ENCODE results near the gene TRIM60.
"Not testable (repeated sequence)": the region's sequence is repeated elsewhere in the genome, so short reads cannot be mapped to it uniquely, and the experiment has no call there.

The TRIM60 gene

DNA sequence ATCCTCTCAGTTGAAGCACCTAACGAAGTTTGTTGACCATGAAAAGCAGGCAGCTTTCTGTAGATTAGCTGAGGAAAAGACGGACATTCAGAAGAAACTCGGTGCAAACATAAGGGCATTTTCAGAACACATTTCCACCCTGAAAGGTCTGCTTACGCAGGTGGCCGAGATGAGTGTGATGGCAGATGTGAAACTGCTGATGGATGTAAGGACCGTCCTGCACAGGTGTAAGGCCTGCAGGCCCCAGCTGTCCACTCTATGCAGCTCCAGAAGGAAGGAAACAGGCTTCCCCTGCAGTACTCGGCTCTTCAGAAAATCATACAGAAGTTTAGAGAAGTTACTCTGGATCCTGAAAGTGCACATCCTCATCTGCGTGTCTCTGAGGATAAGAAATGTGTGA lies 20.8 kb upstream of the TRIM60 start:
- ChIA-PET CTCF (no interaction called here), POLR2A (no interaction called here)
- no peak for DNase-seq (ENCODE audit: extremely low spot score)
- no peak for TF ChIP-seq L3MBTL2 (conservative IDR thresholded peaks at IDR 0.05)
- no peak for TF ChIP-seq FOXA1 (IDR thresholded peaks at IDR 0.05)
- no peak for TF ChIP-seq CTBP1 (IDR thresholded peaks at IDR 0.05; ENCODE audit: borderline replicate concordance)
- no peak for TF ChIP-seq TARDBP (IDR thresholded peaks at IDR 0.05)
- TF ChIP-seq, protein P1, sequence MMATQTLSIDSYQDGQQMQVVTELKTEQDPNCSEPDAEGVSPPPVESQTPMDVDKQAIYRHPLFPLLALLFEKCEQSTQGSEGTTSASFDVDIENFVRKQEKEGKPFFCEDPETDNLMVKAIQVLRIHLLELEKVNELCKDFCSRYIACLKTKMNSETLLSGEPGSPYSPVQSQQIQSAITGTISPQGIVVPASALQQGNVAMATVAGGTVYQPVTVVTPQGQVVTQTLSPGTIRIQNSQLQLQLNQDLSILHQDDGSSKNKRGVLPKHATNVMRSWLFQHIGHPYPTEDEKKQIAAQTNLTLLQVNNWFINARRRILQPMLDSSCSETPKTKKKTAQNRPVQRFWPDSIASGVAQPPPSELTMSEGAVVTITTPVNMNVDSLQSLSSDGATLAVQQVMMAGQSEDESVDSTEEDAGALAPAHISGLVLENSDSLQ (IDR thresholded peaks at IDR 0.05): no peak
- no peak for TF ChIP-seq HDGF (IDR thresholded peaks at IDR 0.05; ENCODE audit: borderline replicate concordance)
- no peak for TF ChIP-seq ARNT (IDR thresholded peaks at IDR 0.05)
- no peak for TF ChIP-seq ZNF384 (IDR thresholded peaks at IDR 0.05)
- TF ChIP-seq FOXM1 (IDR thresholded peaks at IDR 0.05; ENCODE audit: borderline replicate concordance): no peak
- TF ChIP-seq ELF4 (IDR thresholded peaks at IDR 0.05): no peak
- TF ChIP-seq LEF1 (IDR thresholded peaks at IDR 0.05; ENCODE audit: borderline replicate concordance): no peak
- TF ChIP-seq BHLHE40 (IDR thresholded peaks at IDR 0.05; ENCODE audit: borderline replicate concordance): no peak
- no peak for TF ChIP-seq FOXK2 (IDR thresholded peaks at IDR 0.05)
- TF ChIP-seq SP1 (IDR thresholded peaks at IDR 0.05): no peak
- no peak for TF ChIP-seq NFRKB (IDR thresholded peaks at IDR 0.05)
- TF ChIP-seq SUZ12 (IDR thresholded peaks at IDR 0.05): no peak

DNA sequence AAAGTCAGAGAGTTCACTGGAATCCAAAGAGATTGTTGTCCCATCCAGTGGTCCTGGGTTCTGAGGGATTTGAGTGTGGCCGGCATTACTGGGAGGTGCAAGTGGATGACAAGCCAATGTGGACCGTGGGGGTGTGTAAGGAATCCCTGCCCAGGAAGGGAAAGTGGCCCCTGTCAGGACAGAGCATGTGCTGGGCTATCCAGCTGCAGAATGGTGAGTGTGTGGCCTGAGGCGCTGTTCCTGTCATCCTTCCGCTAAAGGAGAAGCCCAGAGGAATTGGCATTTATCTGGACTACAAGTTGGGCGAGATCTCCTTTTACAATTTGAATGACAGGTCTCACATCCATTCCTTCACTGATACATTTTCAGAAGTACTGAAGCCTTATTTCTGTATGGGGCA lies 20.4 kb upstream of the TRIM60 start:
- TF ChIP-seq ZNF384 (IDR thresholded peaks at IDR 0.05): no peak
- no peak for TF ChIP-seq CTBP1 (IDR thresholded peaks at IDR 0.05; ENCODE audit: borderline replicate concordance)
- TF ChIP-seq SUZ12 (IDR thresholded peaks at IDR 0.05): no peak
- TF ChIP-seq FOXK2 (IDR thresholded peaks at IDR 0.05): no peak
- TF ChIP-seq HDGF (IDR thresholded peaks at IDR 0.05; ENCODE audit: borderline replicate concordance): no peak
- TF ChIP-seq LEF1 (IDR thresholded peaks at IDR 0.05; ENCODE audit: borderline replicate concordance): no peak
- TF ChIP-seq, protein P1 (IDR thresholded peaks at IDR 0.05): no peak
- no peak for TF ChIP-seq FOXA1 (IDR thresholded peaks at IDR 0.05)
- no peak for TF ChIP-seq BHLHE40 (IDR thresholded peaks at IDR 0.05; ENCODE audit: borderline replicate concordance)
- no peak for TF ChIP-seq TARDBP (IDR thresholded peaks at IDR 0.05)
- TF ChIP-seq NFRKB (IDR thresholded peaks at IDR 0.05): no peak
- TF ChIP-seq L3MBTL2 (conservative IDR thresholded peaks at IDR 0.05): no peak
- TF ChIP-seq SP1 (IDR thresholded peaks at IDR 0.05): no peak
- TF ChIP-seq ELF4 (IDR thresholded peaks at IDR 0.05): no peak
- ChIA-PET POLR2A (no interaction called here), CTCF (no interaction called here)
- no peak for DNase-seq (ENCODE audit: extremely low spot score)

DNA sequence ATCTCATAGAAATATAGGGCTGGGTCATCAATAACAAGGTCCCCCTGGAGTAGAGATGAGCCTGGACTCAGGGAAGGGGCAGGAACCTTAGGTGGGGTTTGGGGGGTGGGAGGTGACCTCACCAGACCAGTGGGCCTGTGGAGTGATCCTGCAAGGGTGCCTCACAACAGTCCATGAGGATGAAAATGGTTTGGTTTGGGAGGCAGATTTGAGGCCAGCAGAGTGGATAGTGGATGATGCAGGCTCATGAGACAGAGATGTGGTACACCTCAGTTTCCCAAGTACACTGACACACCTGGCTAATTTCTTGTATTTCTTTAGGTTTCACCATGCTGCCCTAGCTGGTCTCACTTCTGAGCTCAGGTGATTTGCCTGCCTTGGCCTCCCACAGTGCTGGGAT lies 18.1 kb upstream of the TRIM60 start:
- DNase-seq (ENCODE audit: extremely low spot score): no peak
- TF ChIP-seq L3MBTL2 (conservative IDR thresholded peaks at IDR 0.05) (no peak), ARNT (IDR thresholded peaks at IDR 0.05) (no peak), CTBP1 (IDR thresholded peaks at IDR 0.05; ENCODE audit: borderline replicate concordance) (no peak), BHLHE40 (IDR thresholded peaks at IDR 0.05; ENCODE audit: borderline replicate concordance) (no peak), SUZ12 (IDR thresholded peaks at IDR 0.05) (no peak), TARDBP (IDR thresholded peaks at IDR 0.05) (no peak)
- TF ChIP-seq, protein P1 (IDR thresholded peaks at IDR 0.05): no peak
- POLR2A ChIA-PET: no interaction called here
- CTCF ChIA-PET: no interaction called here

DNA sequence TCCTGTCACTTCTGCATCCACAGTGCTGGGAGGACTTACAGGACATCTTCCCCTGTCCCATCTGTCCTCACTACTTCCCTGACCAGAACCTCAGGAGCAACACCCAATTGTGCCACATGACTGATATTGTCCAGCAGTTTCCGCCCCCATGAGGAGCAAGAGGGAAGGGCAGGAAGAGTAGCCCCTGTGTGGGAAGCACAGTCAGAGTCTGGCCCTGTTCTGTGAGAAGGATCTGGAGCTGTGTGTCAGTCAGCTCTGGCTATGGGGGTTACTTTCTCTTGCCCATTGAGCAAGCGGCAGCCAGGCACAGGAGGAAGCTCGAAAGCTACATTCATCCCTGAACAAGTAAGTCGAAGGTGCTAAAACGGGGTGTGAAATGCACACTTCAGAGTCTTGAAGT lies 14.8 kb upstream of the TRIM60 start:
- ChIA-PET POLR2A (no interaction called here), CTCF (interaction anchor here (0.5 kb wide), 1 partner anchor 19 kb away, joined by 3 read pairs; no protein-coding TSS in a partner anchor)
- no peak for TF ChIP-seq CTBP1 (IDR thresholded peaks at IDR 0.05; ENCODE audit: borderline replicate concordance)
- TF ChIP-seq SUZ12 (IDR thresholded peaks at IDR 0.05): no peak
- TF ChIP-seq L3MBTL2 (conservative IDR thresholded peaks at IDR 0.05): no peak
- TF ChIP-seq NFRKB (IDR thresholded peaks at IDR 0.05): no peak
- TF ChIP-seq, protein P1 (IDR thresholded peaks at IDR 0.05): no peak
- TF ChIP-seq TARDBP (IDR thresholded peaks at IDR 0.05): no peak
- TF ChIP-seq FOXA1 (IDR thresholded peaks at IDR 0.05): no peak
- no peak for TF ChIP-seq SP1 (IDR thresholded peaks at IDR 0.05)
- TF ChIP-seq FOXK2 (IDR thresholded peaks at IDR 0.05): no peak
- no peak for TF ChIP-seq HDGF (IDR thresholded peaks at IDR 0.05; ENCODE audit: borderline replicate concordance)
- no peak for TF ChIP-seq BHLHE40 (IDR thresholded peaks at IDR 0.05; ENCODE audit: borderline replicate concordance)
- TF ChIP-seq ZNF384 (IDR thresholded peaks at IDR 0.05): no peak
- no peak for TF ChIP-seq ARNT (IDR thresholded peaks at IDR 0.05)
- TF ChIP-seq LEF1 (IDR thresholded peaks at IDR 0.05; ENCODE audit: borderline replicate concordance): no peak
- TF ChIP-seq FOXM1 (IDR thresholded peaks at IDR 0.05; ENCODE audit: borderline replicate concordance): no peak
- TF ChIP-seq ELF4 (IDR thresholded peaks at IDR 0.05): no peak
- DNase-seq (ENCODE audit: extremely low spot score): peak; percentile 33

DNA sequence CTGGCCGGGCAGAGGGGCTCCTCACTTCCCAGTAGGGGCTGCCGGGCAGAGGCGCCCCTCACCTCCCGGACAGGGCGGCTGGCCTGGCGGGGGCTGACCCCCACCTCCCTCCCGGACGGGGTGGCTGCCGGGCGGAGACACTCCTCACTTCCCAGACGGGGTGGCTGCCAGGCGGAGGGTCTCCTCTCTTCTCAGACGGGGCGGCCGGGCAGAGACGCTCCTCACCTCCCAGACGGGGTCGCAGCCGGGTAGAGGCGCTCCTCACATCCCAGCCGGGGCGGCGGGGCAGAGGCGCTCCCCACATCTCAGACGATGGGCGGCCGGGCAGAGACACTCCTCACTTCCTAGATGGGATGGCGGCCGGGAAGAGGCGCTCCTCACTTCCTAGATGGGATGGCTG lies 11.8 kb upstream of the TRIM60 start:
- CTCF ChIA-PET; POLR2A ChIA-PET; DNase-seq (ENCODE audit: extremely low spot score): not testable (repeated sequence)

DNA sequence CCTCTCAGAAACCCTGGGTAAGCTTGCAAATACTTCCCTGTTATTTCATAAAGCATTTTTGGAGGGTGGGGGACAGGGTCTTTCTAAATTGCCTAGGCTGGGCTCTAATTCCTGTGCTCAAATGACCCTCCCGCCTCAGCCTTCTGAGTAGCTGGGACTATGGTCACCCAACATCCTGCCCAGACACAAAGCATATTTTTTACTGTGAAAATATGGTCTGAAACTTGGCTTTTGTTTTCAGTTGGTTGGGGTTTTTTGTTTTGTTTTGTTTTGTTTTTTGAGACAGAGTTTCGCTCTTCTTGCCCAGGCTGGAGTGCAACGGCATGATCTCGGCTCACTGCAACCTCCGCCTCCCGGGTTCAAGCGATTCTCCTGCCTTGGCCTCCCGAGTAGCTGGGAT lies 6.0 kb upstream of the TRIM60 start:
- CTCF ChIA-PET; POLR2A ChIA-PET; DNase-seq (ENCODE audit: extremely low spot score): not testable (repeated sequence)
